ENCODE results near the gene S100B. TPM values are rescaled to one million over a fixed set of nuclear protein-coding genes. Genes with fewer than 3 reads are reported as not detected.

Gene S100B
- total and polyA plus RNA-seq, 2 of the 8 experiments (the other 6 are each of a cell fraction or from before 2014, with no cell fraction given) = 0.36 to 0.69 TPM

GRCh38 chr21:46635324-46636180 is 30.7 kb upstream of the S100B start, which contains the start of gene PRMT2 (continued):
- no peak for TF ChIP-seq CHD7 (IDR thresholded peaks at IDR 0.05; ENCODE audit: insufficient replicate concordance, low read length)
- no peak for TF ChIP-seq NANOG (IDR thresholded peaks at IDR 0.05; ENCODE audit: insufficient read depth, low read depth, low read length, poor library complexity, severe bottlenecking)
- TF ChIP-seq CTCF (IDR thresholded peaks at IDR 0.05; ENCODE audit: control extremely low read depth in 1 of 3, insufficient read depth in 1 of 3, low read depth in 1 of 3, low read length in 3 of 3) = no peak
- 0 out of 2 replicates have a peak, but pooled peaks have one; percentile 16 for TF ChIP-seq ATF3 (IDR thresholded peaks at IDR 0.05; ENCODE audit: insufficient read depth, low read depth, low read length)
- TF ChIP-seq KDM5A (IDR thresholded peaks at IDR 0.05; ENCODE audit: low read length) = no peak

All from H1 (cell line).